ENCODE data around the gene RTKN.

DNA sequence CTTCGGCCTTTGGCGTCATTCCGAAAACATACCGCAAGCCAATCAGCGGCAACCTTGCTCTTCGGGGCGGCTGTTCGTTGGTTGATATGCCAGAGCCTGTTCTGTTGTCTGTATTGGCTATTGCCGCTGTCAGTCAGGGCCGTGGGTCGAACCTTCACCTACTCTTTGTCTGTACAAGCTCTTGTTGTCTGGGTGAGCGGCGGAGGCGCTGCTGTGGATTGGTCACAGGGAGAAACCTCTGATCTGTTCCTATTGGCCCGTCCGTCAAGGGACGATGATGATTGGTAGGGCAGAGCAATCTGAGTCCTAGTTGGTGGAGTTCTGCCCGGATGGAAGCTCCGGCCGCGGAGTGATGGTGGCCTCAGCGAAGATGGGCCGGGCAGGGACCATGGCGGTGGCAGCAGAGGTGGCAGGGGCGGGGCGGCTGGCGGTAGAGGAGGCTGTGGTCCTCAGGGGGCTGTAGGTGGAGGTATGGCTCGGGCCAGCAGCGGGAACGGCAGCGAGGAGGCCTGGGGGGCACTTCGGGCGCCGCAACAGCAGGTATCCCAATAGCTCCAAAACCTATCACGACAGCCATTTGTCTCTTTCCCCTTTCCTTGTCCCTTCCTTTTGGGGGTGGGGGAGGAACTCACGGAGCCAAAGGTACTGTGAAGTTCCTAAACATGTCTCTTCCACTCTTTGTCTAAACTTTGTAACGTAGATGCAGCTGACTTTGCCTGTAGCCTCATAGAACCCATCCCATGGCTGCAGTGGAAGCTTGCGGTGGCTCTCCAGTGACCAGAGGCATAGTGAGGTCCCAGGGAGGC, 16.6 kb upstream of the RTKN start, which contains the start of gene WBP1:
- no peak for TF ChIP-seq JUND (IDR thresholded peaks at IDR 0.05)
- peak; percentile 21 for TF ChIP-seq POLR2AphosphoS5 (IDR thresholded peaks at IDR 0.05; ENCODE audit: low read depth, low read length)
- TF ChIP-seq CTCF (IDR thresholded peaks at IDR 0.05 in 2 of 3, conservative IDR thresholded peaks at IDR 0.05 in 1 of 3; ENCODE audit: borderline replicate concordance in 1 of 3, insufficient read depth in 1 of 3, low read depth in 2 of 3, low read length in 2 of 3): no peak
- peak; percentile 6 for TF ChIP-seq POLR2A (IDR thresholded peaks at IDR 0.05; ENCODE audit: borderline replicate concordance, extremely low read depth, insufficient read depth, insufficient read length)
- no peak for TF ChIP-seq EZH2phosphoT487 (IDR thresholded peaks at IDR 0.05; ENCODE audit: borderline replicate concordance)
- TF ChIP-seq YY1 (IDR thresholded peaks at IDR 0.05; ENCODE audit: extremely low read depth, insufficient replicate concordance, low read depth, low read length): peak; percentile 57
- no peak for TF ChIP-seq EZH2 (IDR thresholded peaks at IDR 0.05)
